ENCODE data around the gene RSAD2. TPM values are rescaled to one million over a fixed set of nuclear protein-coding genes. Genes with fewer than 3 reads are reported as not detected.
"Not testable (repeated sequence)": the region's sequence is repeated elsewhere in the genome, so short reads cannot be mapped to it uniquely, and the experiment has no call there.

RSAD2 gene
- total RNA-seq, 1 experiment from 2014 or later, result 157 TPM

- no peak for DNase-seq (ENCODE audit: low read depth)
Observed at GRCh38 chr2:6926071-6926732, 48.6 kb downstream of the RSAD2 start.

- DNase-seq (ENCODE audit: low read depth), result no peak
Observed at GRCh38 chr2:6927186-6927585, 49.6 kb downstream of the RSAD2 start.

GRCh38 chr2:6927753-6928152 lies 50.2 kb downstream of the RSAD2 start:
- no peak for DNase-seq (ENCODE audit: low read depth)

- no peak for DNase-seq (ENCODE audit: low read depth)
Observed at GRCh38 chr2:6928452-6928851, 50.9 kb downstream of the RSAD2 start.

GRCh38 chr2:6929196-6929819 lies 51.7 kb downstream of the RSAD2 start:
- DNase-seq (ENCODE audit: low read depth), result no peak

GRCh38 chr2:6930923-6931647 lies 53.5 kb downstream of the RSAD2 start:
- no peak for DNase-seq (ENCODE audit: low read depth)

GRCh38 chr2:6931753-6932152 lies 54.2 kb downstream of the RSAD2 start:
- DNase-seq (ENCODE audit: low read depth), result no peak

GRCh38 chr2:6932206-6932605 lies 54.6 kb downstream of the RSAD2 start:
- DNase-seq (ENCODE audit: low read depth), result no peak

GRCh38 chr2:6932828-6933227 lies 55.3 kb downstream of the RSAD2 start:
- DNase-seq (ENCODE audit: low read depth), result no peak

GRCh38 chr2:6933911-6934310 lies 56.3 kb downstream of the RSAD2 start:
- DNase-seq (ENCODE audit: low read depth), result no peak

- DNase-seq (ENCODE audit: low read depth), result no peak
Observed at GRCh38 chr2:6934345-6934744, 56.8 kb downstream of the RSAD2 start.

- DNase-seq (ENCODE audit: low read depth), result no peak
Observed at GRCh38 chr2:6934758-6935651, 57.4 kb downstream of the RSAD2 start.

GRCh38 chr2:6935652-6936020 lies 58.1 kb downstream of the RSAD2 start:
- DNase-seq (ENCODE audit: low read depth), result not testable (repeated sequence)

GRCh38 chr2:6937157-6937556 lies 59.6 kb downstream of the RSAD2 start:
- DNase-seq (ENCODE audit: low read depth), result no peak

GRCh38 chr2:6937582-6937981 lies 60.0 kb downstream of the RSAD2 start:
- no peak for DNase-seq (ENCODE audit: low read depth)

- DNase-seq (ENCODE audit: low read depth), result no peak
Observed at GRCh38 chr2:6939071-6939470, 61.5 kb downstream of the RSAD2 start.

GRCh38 chr2:6940820-6941219 lies 63.2 kb downstream of the RSAD2 start:
- no peak for DNase-seq (ENCODE audit: low read depth)

- DNase-seq (ENCODE audit: low read depth), result no peak
Observed at GRCh38 chr2:6941299-6942046, 63.9 kb downstream of the RSAD2 start.

- no peak for DNase-seq (ENCODE audit: low read depth)
Observed at GRCh38 chr2:6942848-6943247, 65.3 kb downstream of the RSAD2 start.

GRCh38 chr2:6943523-6943922 lies 65.9 kb downstream of the RSAD2 start:
- DNase-seq (ENCODE audit: low read depth), result no peak

- DNase-seq (ENCODE audit: low read depth), result no peak
Observed at GRCh38 chr2:6943971-6944370, 66.4 kb downstream of the RSAD2 start.
